ENCODE results near the gene CST11.

DNA sequence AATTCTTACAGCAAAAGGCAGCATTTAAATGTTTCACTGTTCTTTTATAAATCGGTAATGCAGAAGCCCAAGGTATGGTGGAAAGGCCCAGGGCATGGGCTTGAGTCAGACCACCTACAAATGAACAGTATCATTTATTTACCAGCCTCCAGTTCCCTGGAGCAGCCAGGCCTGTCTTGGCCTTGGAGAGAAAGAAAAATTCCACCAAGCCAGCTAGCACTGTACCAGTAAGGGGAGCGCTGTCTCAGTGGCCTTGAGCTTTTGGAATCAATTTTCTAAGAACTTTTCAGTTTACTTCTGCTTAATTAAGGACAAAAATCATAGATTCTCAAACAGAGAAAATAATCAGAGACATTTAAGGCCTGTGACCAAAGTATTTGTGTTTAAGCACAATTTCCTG is 43.7 kb downstream of the CST11 start:
- TF ChIP-seq, protein P1, sequence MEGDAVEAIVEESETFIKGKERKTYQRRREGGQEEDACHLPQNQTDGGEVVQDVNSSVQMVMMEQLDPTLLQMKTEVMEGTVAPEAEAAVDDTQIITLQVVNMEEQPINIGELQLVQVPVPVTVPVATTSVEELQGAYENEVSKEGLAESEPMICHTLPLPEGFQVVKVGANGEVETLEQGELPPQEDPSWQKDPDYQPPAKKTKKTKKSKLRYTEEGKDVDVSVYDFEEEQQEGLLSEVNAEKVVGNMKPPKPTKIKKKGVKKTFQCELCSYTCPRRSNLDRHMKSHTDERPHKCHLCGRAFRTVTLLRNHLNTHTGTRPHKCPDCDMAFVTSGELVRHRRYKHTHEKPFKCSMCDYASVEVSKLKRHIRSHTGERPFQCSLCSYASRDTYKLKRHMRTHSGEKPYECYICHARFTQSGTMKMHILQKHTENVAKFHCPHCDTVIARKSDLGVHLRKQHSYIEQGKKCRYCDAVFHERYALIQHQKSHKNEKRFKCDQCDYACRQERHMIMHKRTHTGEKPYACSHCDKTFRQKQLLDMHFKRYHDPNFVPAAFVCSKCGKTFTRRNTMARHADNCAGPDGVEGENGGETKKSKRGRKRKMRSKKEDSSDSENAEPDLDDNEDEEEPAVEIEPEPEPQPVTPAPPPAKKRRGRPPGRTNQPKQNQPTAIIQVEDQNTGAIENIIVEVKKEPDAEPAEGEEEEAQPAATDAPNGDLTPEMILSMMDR (conservative IDR thresholded peaks at IDR 0.05 in 1 of 2, IDR thresholded peaks at IDR 0.05 in 1 of 2; ENCODE audit: extremely low read depth in 1 of 2, insufficient read depth in 1 of 2, low read depth in 1 of 2, low read length in 2 of 2), result no peak
- no peak for TF ChIP-seq EZH2 (IDR thresholded peaks at IDR 0.05; ENCODE audit: borderline replicate concordance, low read length)

Data from mammary epithelial cell (primary cell).